Measurements from ENCODE around the gene ACER1. TPM values are rescaled to one million over a fixed set of nuclear protein-coding genes. Genes with fewer than 3 reads are reported as not detected.

Gene ACER1
- total RNA-seq, 1 donor from 2014 or later = 0.11 TPM

- no peak overlapping the region for H3K27ac Mint-ChIP-seq
These were observed 57.0 kb downstream of the ACER1 start for GRCh38 chr19:6276447-6276846.

GRCh38 chr19:6275170-6275744 is 58.2 kb downstream of the ACER1 start:
- intact Hi-C loops (cut with micrococcal nuclease) = no loop called here
- DNase-seq (ENCODE audit: low spot score) = no peak
- peaks cover 21% of the 10 kb centered on the region for H3K36me3 Mint-ChIP-seq (ENCODE audit: low read depth)
- no peaks in the 10 kb centered on the region for H3K27me3 Mint-ChIP-seq (ENCODE audit: low read depth)
- H3K27ac Mint-ChIP-seq = no peak overlapping the region
- no peaks in the 10 kb centered on the region for H3K9me3 Mint-ChIP-seq
- H3K4me1 Mint-ChIP-seq (ENCODE audit: low read depth) = peaks cover 20% of the 10 kb centered on the region
- no peak overlapping the region for H3K4me3 Mint-ChIP-seq (ENCODE audit: low read depth)

More at GRCh38 chr19:6276447-6276846, 57.0 kb downstream of the ACER1 start:
- Mint-ChIP-seq H3K9me3 (no peaks in the 10 kb centered on the region), H3K4me3 (ENCODE audit: low read depth) (no peak overlapping the region), H3K27me3 (ENCODE audit: low read depth) (no peaks in the 10 kb centered on the region), H3K36me3 (ENCODE audit: low read depth) (peaks cover 11% of the 10 kb centered on the region), H3K4me1 (ENCODE audit: low read depth) (peaks cover 20% of the 10 kb centered on the region)
- DNase-seq (ENCODE audit: low spot score) = no peak
- intact Hi-C loops (cut with micrococcal nuclease) = no loop called here

- H3K27ac Mint-ChIP-seq = no peak overlapping the region
- H3K4me1 Mint-ChIP-seq (ENCODE audit: low read depth) = peaks cover 20% of the 10 kb centered on the region
- H3K9me3 Mint-ChIP-seq = no peaks in the 10 kb centered on the region
- H3K36me3 Mint-ChIP-seq (ENCODE audit: low read depth) = peaks cover 26% of the 10 kb centered on the region
- no peak for DNase-seq (ENCODE audit: low spot score)
- no peaks in the 10 kb centered on the region for H3K27me3 Mint-ChIP-seq (ENCODE audit: low read depth)
- intact Hi-C loops (cut with micrococcal nuclease) = no loop called here
- no peak overlapping the region for H3K4me3 Mint-ChIP-seq (ENCODE audit: low read depth)
These were observed 58.7 kb downstream of the ACER1 start for GRCh38 chr19:6274756-6275155.

GRCh38 chr19:6273701-6274601 is 59.5 kb downstream of the ACER1 start:
- Mint-ChIP-seq H3K9me3 (no peaks in the 10 kb centered on the region), H3K27me3 (ENCODE audit: low read depth) (no peaks in the 10 kb centered on the region), H3K27ac (no peak overlapping the region), H3K4me3 (ENCODE audit: low read depth) (no peak overlapping the region), H3K36me3 (ENCODE audit: low read depth) (peaks cover 30% of the 10 kb centered on the region), H3K4me1 (ENCODE audit: low read depth) (peaks cover 20% of the 10 kb centered on the region)
- intact Hi-C loops (cut with micrococcal nuclease) = no loop called here
- no peak for DNase-seq (ENCODE audit: low spot score)

- Mint-ChIP-seq H3K9me3 (no peaks in the 10 kb centered on the region), H3K4me1 (ENCODE audit: low read depth) (peaks cover 12% of the 10 kb centered on the region), H3K27me3 (ENCODE audit: low read depth) (no peaks in the 10 kb centered on the region), H3K4me3 (ENCODE audit: low read depth) (no peak overlapping the region), H3K36me3 (ENCODE audit: low read depth) (peaks cover 32% of the 10 kb centered on the region), H3K27ac (no peak overlapping the region)
- no peak for DNase-seq (ENCODE audit: low spot score)
- intact Hi-C loops (cut with micrococcal nuclease) = no loop called here
These were observed 60.4 kb downstream of the ACER1 start for GRCh38 chr19:6272913-6273600.

GRCh38 chr19:6272411-6272791 is 61.0 kb downstream of the ACER1 start:
- Mint-ChIP-seq H3K4me1 (ENCODE audit: low read depth) (peaks cover 5% of the 10 kb centered on the region), H3K36me3 (ENCODE audit: low read depth) (peaks cover 35% of the 10 kb centered on the region), H3K4me3 (ENCODE audit: low read depth) (no peak overlapping the region), H3K27ac (no peak overlapping the region), H3K9me3 (no peaks in the 10 kb centered on the region), H3K27me3 (ENCODE audit: low read depth) (no peaks in the 10 kb centered on the region)
- DNase-seq (ENCODE audit: low spot score) = no peak
- intact Hi-C loops (cut with micrococcal nuclease) = no loop called here

GRCh38 chr19:6271721-6272410 is 61.5 kb downstream of the ACER1 start:
- H3K36me3 Mint-ChIP-seq (ENCODE audit: low read depth) = peaks cover 38% of the 10 kb centered on the region
- DNase-seq (ENCODE audit: low spot score) = no peak
- no peak overlapping the region for H3K4me3 Mint-ChIP-seq (ENCODE audit: low read depth)
- H3K4me1 Mint-ChIP-seq (ENCODE audit: low read depth) = peaks cover 2% of the 10 kb centered on the region
- no peaks in the 10 kb centered on the region for H3K9me3 Mint-ChIP-seq
- no peaks in the 10 kb centered on the region for H3K27me3 Mint-ChIP-seq (ENCODE audit: low read depth)
- intact Hi-C loops (cut with micrococcal nuclease) = no loop called here
- no peak overlapping the region for H3K27ac Mint-ChIP-seq

- H3K9me3 Mint-ChIP-seq = no peaks in the 10 kb centered on the region
- peaks cover 42% of the 10 kb centered on the region for H3K36me3 Mint-ChIP-seq (ENCODE audit: low read depth)
- H3K4me3 Mint-ChIP-seq (ENCODE audit: low read depth) = no peak overlapping the region
- intact Hi-C loops (cut with micrococcal nuclease) = no loop called here
- H3K27me3 Mint-ChIP-seq (ENCODE audit: low read depth) = no peaks in the 10 kb centered on the region
- no peak overlapping the region for H3K27ac Mint-ChIP-seq
- H3K4me1 Mint-ChIP-seq (ENCODE audit: low read depth) = peaks cover 2% of the 10 kb centered on the region
- no peak for DNase-seq (ENCODE audit: low spot score)
These were observed 62.2 kb downstream of the ACER1 start for GRCh38 chr19:6271251-6271650.

- DNase-seq (ENCODE audit: low spot score) = no peak
- intact Hi-C loops (cut with micrococcal nuclease) = no loop called here
- H3K4me1 Mint-ChIP-seq (ENCODE audit: low read depth) = peaks cover 2% of the 10 kb centered on the region
- H3K27me3 Mint-ChIP-seq (ENCODE audit: low read depth) = no peaks in the 10 kb centered on the region
- no peaks in the 10 kb centered on the region for H3K9me3 Mint-ChIP-seq
- H3K4me3 Mint-ChIP-seq (ENCODE audit: low read depth) = no peak overlapping the region
- H3K27ac Mint-ChIP-seq = no peak overlapping the region
- peaks cover 42% of the 10 kb centered on the region for H3K36me3 Mint-ChIP-seq (ENCODE audit: low read depth)
These were observed 62.6 kb downstream of the ACER1 start for GRCh38 chr19:6270822-6271221.

- Mint-ChIP-seq H3K36me3 (ENCODE audit: low read depth) (peaks cover 42% of the 10 kb centered on the region), H3K27ac (no peak overlapping the region), H3K9me3 (no peaks in the 10 kb centered on the region), H3K27me3 (ENCODE audit: low read depth) (no peaks in the 10 kb centered on the region), H3K4me1 (ENCODE audit: low read depth) (peaks cover 2% of the 10 kb centered on the region), H3K4me3 (ENCODE audit: low read depth) (no peak overlapping the region)
- no peak for DNase-seq (ENCODE audit: low spot score)
- intact Hi-C loops (cut with micrococcal nuclease) = no loop called here
These were observed 63.2 kb downstream of the ACER1 start for GRCh38 chr19:6270076-6270745.

- Mint-ChIP-seq H3K4me3 (ENCODE audit: low read depth) (no peak overlapping the region), H3K9me3 (no peaks in the 10 kb centered on the region), H3K27me3 (ENCODE audit: low read depth) (no peaks in the 10 kb centered on the region), H3K27ac (no peak overlapping the region), H3K4me1 (ENCODE audit: low read depth) (peaks cover 2% of the 10 kb centered on the region), H3K36me3 (ENCODE audit: low read depth) (peaks cover 48% of the 10 kb centered on the region)
- no peak for DNase-seq (ENCODE audit: low spot score)
- intact Hi-C loops (cut with micrococcal nuclease) = no loop called here
These were observed 64.1 kb downstream of the ACER1 start for GRCh38 chr19:6269101-6269886.

GRCh38 chr19:6268382-6268771 is 65.0 kb downstream of the ACER1 start:
- no peaks in the 10 kb centered on the region for H3K9me3 Mint-ChIP-seq

More at GRCh38 chr19:6268382-6268771, 65.0 kb downstream of the ACER1 start:
- Mint-ChIP-seq H3K27me3 (ENCODE audit: low read depth) (no peaks in the 10 kb centered on the region), H3K27ac (no peak overlapping the region), H3K36me3 (ENCODE audit: low read depth) (peaks cover 52% of the 10 kb centered on the region), H3K4me3 (ENCODE audit: low read depth) (no peak overlapping the region), H3K4me1 (ENCODE audit: low read depth) (peaks cover 2% of the 10 kb centered on the region)
- DNase-seq (ENCODE audit: low spot score) = no peak
- intact Hi-C loops (cut with micrococcal nuclease) = no loop called here
